ENCODE results near the gene PPP1R12B. TPM values are rescaled to one million over a fixed set of nuclear protein-coding genes. Genes with fewer than 3 reads are reported as not detected.

PPP1R12B gene
- total and polyA plus RNA-seq, 2 experiments from 2014 or later, result 13.2 to 13.8 TPM

DNA sequence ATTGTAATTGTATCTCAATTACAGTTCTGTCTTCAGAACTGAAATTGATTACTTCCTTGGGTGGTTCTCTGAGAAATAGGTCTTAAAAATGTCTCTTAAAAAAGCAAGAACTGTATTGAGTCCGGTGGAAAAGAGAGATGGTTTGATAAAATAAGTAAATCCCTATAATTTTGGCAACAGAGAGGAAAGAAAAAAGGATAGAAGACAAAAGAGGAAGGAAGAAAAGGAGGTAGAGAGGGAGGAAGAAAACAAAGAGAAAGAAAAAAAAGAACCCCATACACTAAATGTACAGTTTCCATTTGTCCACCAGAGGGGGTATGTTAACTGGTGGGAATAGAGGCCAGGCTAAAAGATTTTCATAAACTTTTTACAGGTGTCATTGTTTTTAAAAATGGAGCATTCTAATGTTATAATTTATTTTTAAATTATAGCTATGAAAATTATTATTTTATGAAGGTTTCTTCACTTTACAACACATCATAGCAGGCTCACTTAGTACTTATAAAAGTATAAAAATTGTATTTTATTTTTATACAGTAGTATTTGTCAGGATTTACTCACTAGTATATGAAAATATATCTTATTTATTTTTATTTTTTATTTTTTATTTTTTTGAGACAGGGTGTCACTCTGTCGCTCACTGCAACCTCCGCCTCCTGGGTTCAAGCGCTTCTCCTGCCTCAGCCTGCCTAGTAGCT is 4.7 kb upstream of the PPP1R12B start:
- Histone ChIP-seq H3K27me3 (ENCODE audit: insufficient read depth) (no peaks in the 10 kb centered on the region), H3F3A (replicated peaks; ENCODE audit: low read depth) (no peaks in the 10 kb centered on the region), H2AFZ (peak overlapping the region; percentile 52), H3K36me3 (ENCODE audit: insufficient read depth) (no peaks in the 10 kb centered on the region), H3K4me3 (no peak overlapping the region), H3K4me1 (ENCODE audit: insufficient read depth) (peaks cover 7% of the 10 kb centered on the region), H3K79me2 (replicated peaks; ENCODE audit: insufficient read depth) (peaks cover 25% of the 10 kb centered on the region), H3K4me2 (no peak overlapping the region), H3K9me2 (ENCODE audit: insufficient read depth) (no peaks in the 10 kb centered on the region), H4K20me1 (replicated peaks; ENCODE audit: insufficient read depth) (peaks cover 2% of the 10 kb centered on the region; the same call in 1 of the 2 replicates), H3K27ac (ENCODE audit: low read depth) (no peak overlapping the region)
- Mint-ChIP-seq H3K27me3 (ENCODE audit: insufficient read depth, low read depth, poor library complexity) (peaks cover 12% of the 10 kb centered on the region), H3K9me3 (no peaks in the 10 kb centered on the region), H3K27ac (no peak overlapping the region; the same call in 1 of the 2 replicates), H3K36me3 (ENCODE audit: low read depth) (peaks cover 3% of the 10 kb centered on the region; the same call in 2 of the 3 replicates), H3K4me1 (peaks cover 16% of the 10 kb centered on the region), H3K4me3 (no peak overlapping the region; the same call in 2 of the 3 replicates)
- peak; percentile 81 for DNase-seq (ENCODE audit: low spot score)
- TF ChIP-seq, protein P1, sequence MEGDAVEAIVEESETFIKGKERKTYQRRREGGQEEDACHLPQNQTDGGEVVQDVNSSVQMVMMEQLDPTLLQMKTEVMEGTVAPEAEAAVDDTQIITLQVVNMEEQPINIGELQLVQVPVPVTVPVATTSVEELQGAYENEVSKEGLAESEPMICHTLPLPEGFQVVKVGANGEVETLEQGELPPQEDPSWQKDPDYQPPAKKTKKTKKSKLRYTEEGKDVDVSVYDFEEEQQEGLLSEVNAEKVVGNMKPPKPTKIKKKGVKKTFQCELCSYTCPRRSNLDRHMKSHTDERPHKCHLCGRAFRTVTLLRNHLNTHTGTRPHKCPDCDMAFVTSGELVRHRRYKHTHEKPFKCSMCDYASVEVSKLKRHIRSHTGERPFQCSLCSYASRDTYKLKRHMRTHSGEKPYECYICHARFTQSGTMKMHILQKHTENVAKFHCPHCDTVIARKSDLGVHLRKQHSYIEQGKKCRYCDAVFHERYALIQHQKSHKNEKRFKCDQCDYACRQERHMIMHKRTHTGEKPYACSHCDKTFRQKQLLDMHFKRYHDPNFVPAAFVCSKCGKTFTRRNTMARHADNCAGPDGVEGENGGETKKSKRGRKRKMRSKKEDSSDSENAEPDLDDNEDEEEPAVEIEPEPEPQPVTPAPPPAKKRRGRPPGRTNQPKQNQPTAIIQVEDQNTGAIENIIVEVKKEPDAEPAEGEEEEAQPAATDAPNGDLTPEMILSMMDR (conservative IDR thresholded peaks at IDR 0.05; ENCODE audit: low read depth in 2 of 2), result peak; percentile 69 to 83
- TF ChIP-seq POLR2AphosphoS5 (IDR thresholded peaks at IDR 0.05; ENCODE audit: low read depth), result no peak
- no peak for ATAC-seq

GRCh38 chr1:202348005-202348508 is 442 bp upstream of the PPP1R12B start:
- H3K27ac Mint-ChIP-seq, result peak overlapping the region; percentile 88

More at GRCh38 chr1:202348005-202348508, 442 bp upstream of the PPP1R12B start:
- Mint-ChIP-seq H3K36me3 (ENCODE audit: low read depth) (no peaks in the 10 kb centered on the region), H3K27me3 (ENCODE audit: insufficient read depth, low read depth, poor library complexity) (peaks cover 7% of the 10 kb centered on the region), H3K4me3 (peak overlapping the region; percentile 82), H3K4me1 (peaks cover 12% of the 10 kb centered on the region; the same call in 2 of the 3 replicates), H3K9me3 (no peaks in the 10 kb centered on the region)
- no peak overlapping the region for H3K4me2 ChIP-seq
- H3K27me3 ChIP-seq (ENCODE audit: insufficient read depth), result no peaks in the 10 kb centered on the region
- ATAC-seq, result no peak
- H3K9me2 ChIP-seq (ENCODE audit: insufficient read depth), result no peaks in the 10 kb centered on the region
- no peaks in the 10 kb centered on the region for H3K36me3 ChIP-seq (ENCODE audit: insufficient read depth)
- H3K4me1 ChIP-seq (ENCODE audit: insufficient read depth), result peaks cover 4% of the 10 kb centered on the region; the same call in 1 of the 2 replicates
- H3F3A ChIP-seq (replicated peaks; ENCODE audit: low read depth), result no peaks in the 10 kb centered on the region
- H3K79me2 ChIP-seq (replicated peaks; ENCODE audit: insufficient read depth), result peaks cover 41% of the 10 kb centered on the region
- TF ChIP-seq, protein P2, sequence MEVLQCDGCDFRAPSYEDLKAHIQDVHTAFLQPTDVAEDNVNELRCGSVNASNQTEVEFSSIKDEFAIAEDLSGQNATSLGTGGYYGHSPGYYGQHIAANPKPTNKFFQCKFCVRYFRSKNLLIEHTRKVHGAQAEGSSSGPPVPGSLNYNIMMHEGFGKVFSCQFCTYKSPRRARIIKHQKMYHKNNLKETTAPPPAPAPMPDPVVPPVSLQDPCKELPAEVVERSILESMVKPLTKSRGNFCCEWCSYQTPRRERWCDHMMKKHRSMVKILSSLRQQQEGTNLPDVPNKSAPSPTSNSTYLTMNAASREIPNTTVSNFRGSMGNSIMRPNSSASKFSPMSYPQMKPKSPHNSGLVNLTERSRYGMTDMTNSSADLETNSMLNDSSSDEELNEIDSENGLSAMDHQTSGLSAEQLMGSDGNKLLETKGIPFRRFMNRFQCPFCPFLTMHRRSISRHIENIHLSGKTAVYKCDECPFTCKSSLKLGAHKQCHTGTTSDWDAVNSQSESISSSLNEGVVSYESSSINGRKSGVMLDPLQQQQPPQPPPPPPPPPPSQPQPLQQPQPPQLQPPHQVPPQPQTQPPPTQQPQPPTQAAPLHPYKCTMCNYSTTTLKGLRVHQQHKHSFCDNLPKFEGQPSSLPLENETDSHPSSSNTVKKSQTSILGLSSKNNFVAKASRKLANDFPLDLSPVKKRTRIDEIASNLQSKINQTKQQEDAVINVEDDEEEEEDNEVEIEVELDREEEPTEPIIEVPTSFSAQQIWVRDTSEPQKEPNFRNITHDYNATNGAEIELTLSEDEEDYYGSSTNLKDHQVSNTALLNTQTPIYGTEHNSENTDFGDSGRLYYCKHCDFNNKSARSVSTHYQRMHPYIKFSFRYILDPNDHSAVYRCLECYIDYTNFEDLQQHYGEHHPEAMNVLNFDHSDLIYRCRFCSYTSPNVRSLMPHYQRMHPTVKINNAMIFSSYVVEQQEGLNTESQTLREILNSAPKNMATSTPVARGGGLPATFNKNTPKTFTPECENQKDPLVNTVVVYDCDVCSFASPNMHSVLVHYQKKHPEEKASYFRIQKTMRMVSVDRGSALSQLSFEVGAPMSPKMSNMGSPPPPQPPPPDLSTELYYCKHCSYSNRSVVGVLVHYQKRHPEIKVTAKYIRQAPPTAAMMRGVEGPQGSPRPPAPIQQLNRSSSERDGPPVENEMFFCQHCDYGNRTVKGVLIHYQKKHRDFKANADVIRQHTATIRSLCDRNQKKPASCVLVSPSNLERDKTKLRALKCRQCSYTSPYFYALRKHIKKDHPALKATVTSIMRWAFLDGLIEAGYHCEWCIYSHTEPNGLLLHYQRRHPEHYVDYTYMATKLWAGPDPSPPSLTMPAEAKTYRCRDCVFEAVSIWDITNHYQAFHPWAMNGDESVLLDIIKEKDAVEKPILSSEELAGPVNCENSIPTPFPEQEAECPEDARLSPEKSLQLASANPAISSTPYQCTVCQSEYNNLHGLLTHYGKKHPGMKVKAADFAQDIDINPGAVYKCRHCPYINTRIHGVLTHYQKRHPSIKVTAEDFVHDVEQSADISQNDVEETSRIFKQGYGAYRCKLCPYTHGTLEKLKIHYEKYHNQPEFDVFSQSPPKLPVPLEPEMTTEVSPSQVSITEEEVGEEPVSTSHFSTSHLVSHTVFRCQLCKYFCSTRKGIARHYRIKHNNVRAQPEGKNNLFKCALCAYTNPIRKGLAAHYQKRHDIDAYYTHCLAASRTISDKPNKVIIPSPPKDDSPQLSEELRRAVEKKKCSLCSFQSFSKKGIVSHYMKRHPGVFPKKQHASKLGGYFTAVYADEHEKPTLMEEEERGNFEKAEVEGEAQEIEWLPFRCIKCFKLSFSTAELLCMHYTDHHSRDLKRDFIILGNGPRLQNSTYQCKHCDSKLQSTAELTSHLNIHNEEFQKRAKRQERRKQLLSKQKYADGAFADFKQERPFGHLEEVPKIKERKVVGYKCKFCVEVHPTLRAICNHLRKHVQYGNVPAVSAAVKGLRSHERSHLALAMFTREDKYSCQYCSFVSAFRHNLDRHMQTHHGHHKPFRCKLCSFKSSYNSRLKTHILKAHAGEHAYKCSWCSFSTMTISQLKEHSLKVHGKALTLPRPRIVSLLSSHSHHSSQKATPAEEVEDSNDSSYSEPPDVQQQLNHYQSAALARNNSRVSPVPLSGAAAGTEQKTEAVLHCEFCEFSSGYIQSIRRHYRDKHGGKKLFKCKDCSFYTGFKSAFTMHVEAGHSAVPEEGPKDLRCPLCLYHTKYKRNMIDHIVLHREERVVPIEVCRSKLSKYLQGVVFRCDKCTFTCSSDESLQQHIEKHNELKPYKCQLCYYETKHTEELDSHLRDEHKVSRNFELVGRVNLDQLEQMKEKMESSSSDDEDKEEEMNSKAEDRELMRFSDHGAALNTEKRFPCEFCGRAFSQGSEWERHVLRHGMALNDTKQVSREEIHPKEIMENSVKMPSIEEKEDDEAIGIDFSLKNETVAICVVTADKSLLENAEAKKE (CRISPR knock-in tag; IDR thresholded peaks at IDR 0.05), result no peak
- no peak for TF ChIP-seq ZNF114 (CRISPR knock-in tag; IDR thresholded peaks at IDR 0.05)
- H2AFZ ChIP-seq, result no peak overlapping the region
- no peak overlapping the region for H3K27ac ChIP-seq (ENCODE audit: low read depth)
- 0 out of 2 replicates have a peak, but pooled peaks cover 5% of the 10 kb centered on the region for H4K20me1 ChIP-seq (replicated peaks; ENCODE audit: insufficient read depth)
- no peak for DNase-seq (ENCODE audit: low spot score)
- no peak overlapping the region for H3K4me3 ChIP-seq
